Dermis blood vessel endothelial cell (primary cell): ENCODE measurements around the gene GNAI2. TPM values are rescaled to one million over a fixed set of nuclear protein-coding genes. Genes with fewer than 3 reads are reported as not detected.

ENCODE experiments used
- DNase-seq: peaks from one replicate; pipeline ENCODE4 v3.0.0; 2010
- total RNA-seq: library from RNA; depleted of rRNA; stranded (reverse); fragments of >200 nt; gene quantifications from 2 replicates; pipeline ENCODE4 v1.2.3, GENCODE V29; 2014

GNAI2 gene
- total RNA-seq, 1 donor from 2014 or later, result 624 TPM

GRCh38 chr3:50298836-50299637 is 63.0 kb downstream of the GNAI2 start, which contains the start of the genes HYAL3 and NAA80:
HYAL3 (minus strand) TSS chr3:50299405; CDS start chr3:50295602, 3,803 bp downstream.
NAA80 (minus strand) TSS chr3:50299405; CDS start chr3:50297463, 1,942 bp downstream.
- DNase-seq, result peak; percentile 100

GRCh38 chr3:50299638-50299928 is 63.6 kb downstream of the GNAI2 start:
- no peak for DNase-seq

GRCh38 chr3:50299929-50300680 is 64.1 kb downstream of the GNAI2 start:
- DNase-seq, result peak; percentile 74

GRCh38 chr3:50300681-50301254 is 64.8 kb downstream of the GNAI2 start:
- DNase-seq, result no peak

GRCh38 chr3:50302095-50303012 is 66.3 kb downstream of the GNAI2 start:
- no peak for DNase-seq

GRCh38 chr3:50303013-50303815 is 67.2 kb downstream of the GNAI2 start, which contains the start of gene HYAL1:
HYAL1 (minus strand) TSS chr3:50303574; CDS start chr3:50302956, 618 bp downstream.
- DNase-seq, result peak; percentile 58

GRCh38 chr3:50304601-50305000 is 68.6 kb downstream of the GNAI2 start:
- DNase-seq, result no peak

Other genes starting within 250 kb of the GNAI2 start
- 201 and 249 TPM in 2 replicates for gene RBM5, start 147.3 kb upstream of the GNAI2 start, total RNA-seq
- gene SEMA3F, start 80.9 kb upstream of the GNAI2 start, total RNA-seq, result 44.6 and 79.4 TPM in 2 replicates
- gene GNAT1, start 44.6 kb upstream of the GNAI2 start, total RNA-seq, result not detected in 2 replicates
- not detected in 2 replicates for gene SLC38A3, start 30.9 kb upstream of the GNAI2 start, total RNA-seq
- 0.51 and 1.4 TPM in 2 replicates for gene SEMA3B, start 32.9 kb downstream of the GNAI2 start, total RNA-seq
- not detected in 2 replicates for gene LSMEM2, start 42.9 kb downstream of the GNAI2 start, total RNA-seq
- 92.2 and 113 TPM in 2 replicates for gene IFRD2, start 56.2 kb downstream of the GNAI2 start, total RNA-seq
- 24.0 and 28.1 TPM in 2 replicates for gene HYAL3, start 63.2 kb downstream of the GNAI2 start, total RNA-seq
- 4.9 and 7.3 TPM in 2 replicates for gene NAA80, start 63.2 kb downstream of the GNAI2 start, total RNA-seq
- gene HYAL1, start 67.4 kb downstream of the GNAI2 start, total RNA-seq, result 11.4 and 30.6 TPM in 2 replicates
- gene HYAL2, start 86.5 kb downstream of the GNAI2 start, total RNA-seq, result 600 and 601 TPM in 2 replicates
- 19.7 and 20.8 TPM in 2 replicates for gene TUSC2, start 92.0 kb downstream of the GNAI2 start, total RNA-seq
- gene RASSF1, start 104.6 kb downstream of the GNAI2 start, total RNA-seq, result 21.7 and 28.8 TPM in 2 replicates
- gene ZMYND10, start 109.5 kb downstream of the GNAI2 start, total RNA-seq, result 0.05 TPM in 1 of 2 replicates, not detected in the other
- gene NPRL2, start 114.6 kb downstream of the GNAI2 start, total RNA-seq, result 14.0 and 16.8 TPM in 2 replicates
- 26.2 and 30.0 TPM in 2 replicates for gene CYB561D2, start 114.7 kb downstream of the GNAI2 start, total RNA-seq
- 60.3 and 61.6 TPM in 2 replicates for gene TMEM115, start 123.3 kb downstream of the GNAI2 start, total RNA-seq